Ovary (tissue), 9 donors: Measurements from ENCODE around the gene ZNF513. TPM values are rescaled to one million over a fixed set of nuclear protein-coding genes. Genes with fewer than 3 reads are reported as not detected.

ENCODE experiments used
- DNase-seq, 5 donors: peaks; one replicate each; pipeline ENCODE4 v3.0.0-alpha.2; 2019 to 2020
- H3K27ac ChIP-seq, 2 donors: fragments of 200-600 bp; one replicate each; pipeline versions ENCODE4 v1.5.1 to v1.8.0; 2019 to 2022
- H3K27me3 ChIP-seq: fragments of 200-600 bp; one replicate; pipeline ENCODE4 v1.8.0; 2022
- H3K36me3 ChIP-seq: fragments of 200-600 bp; sonication (generic); one replicate; pipeline ENCODE4 v1.5.1; 2019
- H3K4me1 ChIP-seq: one replicate; pipeline ENCODE4 v1.8.1; 2013; ENCODE audit warnings: mild to moderate bottlenecking, moderate library complexity; ENCODE audit not compliant: insufficient read depth
- H3K4me3 ChIP-seq: fragments of 200-600 bp; sonication (generic); one replicate; pipeline ENCODE4 v1.5.1; 2017
- H3K9me3 ChIP-seq, 2 donors: fragments of 200-600 bp in 1 of 2; sonication (generic) in 1 of 2; one replicate each; pipeline versions ENCODE4 v1.5.1 to v1.8.1; 2013 to 2019; ENCODE audit warnings: mild to moderate bottlenecking in 1 of 2, moderate library complexity in 1 of 2
- EP300 ChIP-seq: sonication (generic); formaldehyde crosslinking; IDR thresholded peaks from one replicate; pipeline ENCODE4 v1.6.1; 2017; ENCODE audit warnings: antibody characterized with exemption
- POLR2A ChIP-seq: fragments of 450-650 bp; IDR thresholded peaks from one replicate; pipeline ENCODE4 v1.6.1; 2017; ENCODE audit warnings: antibody characterized with exemption, mild to moderate bottlenecking, moderate library complexity
- WGBS, 3 donors: extraction: QIAGEN DNeasy Blood & Tissue Kit in 1 of 3; methylation state at CpG; one replicate each; pipeline versions ENCODE4 v1.1.5 to v1.1.7; 2013 to 2017; 5-methylcytosine and 5-hydroxymethylcytosine counted together
- intact Hi-C, 4 donors: fragments of 100-400 bp; cut with DNase I; formaldehyde crosslinking; loops; one replicate each; pipeline versions ENCODE4 v1.11.0 to v1.15.1; 2022 to 2023
- polyA plus RNA-seq, 2 donors: library from polyadenylated mRNA; stranded (reverse); fragments of 200-250 nt in 1 of 2; fragments of 350-450 nt in 1 of 2; fragmentation: Illumina TruSeq in 1 of 2; extraction: RNeasy Lipid Tissue Mini Kit (QIAGEN cat#74804) in 1 of 2; gene quantifications; one replicate each; pipeline ENCODE4 v1.2.3, GENCODE V29; 2013 to 2014
- total RNA-seq, 7 donors: library from RNA; depleted of rRNA in 2 of 7; stranded (reverse); fragments of >200 nt in 2 of 7; fragmentation: NEBNext Ultra II Directional in 3 of 7; extraction: Animal tissue kit (Norgen Biotek cat#: 25700) in 3 of 7; gene quantifications; one replicate each; pipeline versions ENCODE4 v1.1.0 to v1.2.4, GENCODE V29; 2016 to 2023
- TF ChIP-seq, protein P1 (sequence below), 3 donors: fragments of 450-650 bp in 2 of 3; fragments of 200-600 bp in 1 of 3; IDR thresholded peaks; one replicate each; pipeline versions ENCODE4 v1.5.1 to v1.8.0; 2016 to 2022; ENCODE audit warnings: antibody characterized with exemption in 3 of 3, mild to moderate bottlenecking in 1 of 3
- donor health status: DM: no; HTN: no; CAD: no; lungs with moderate emphysema.
- donor health status: DM: no; HTN: no; CAD: no.
- donor health status: Bipolar disorder and iron deficiency.
- donor health status: DM: yes; HTN: yes; CAD: no.
- donor health status: DM: no; HTN: no; CAD: no.
- donor health status: DM: yes; HTN: yes; CAD: no.

The ZNF513 gene
- total and polyA plus RNA-seq, 9 donors, result 3.4 to 24.1 (median 11.0) TPM

DNA sequence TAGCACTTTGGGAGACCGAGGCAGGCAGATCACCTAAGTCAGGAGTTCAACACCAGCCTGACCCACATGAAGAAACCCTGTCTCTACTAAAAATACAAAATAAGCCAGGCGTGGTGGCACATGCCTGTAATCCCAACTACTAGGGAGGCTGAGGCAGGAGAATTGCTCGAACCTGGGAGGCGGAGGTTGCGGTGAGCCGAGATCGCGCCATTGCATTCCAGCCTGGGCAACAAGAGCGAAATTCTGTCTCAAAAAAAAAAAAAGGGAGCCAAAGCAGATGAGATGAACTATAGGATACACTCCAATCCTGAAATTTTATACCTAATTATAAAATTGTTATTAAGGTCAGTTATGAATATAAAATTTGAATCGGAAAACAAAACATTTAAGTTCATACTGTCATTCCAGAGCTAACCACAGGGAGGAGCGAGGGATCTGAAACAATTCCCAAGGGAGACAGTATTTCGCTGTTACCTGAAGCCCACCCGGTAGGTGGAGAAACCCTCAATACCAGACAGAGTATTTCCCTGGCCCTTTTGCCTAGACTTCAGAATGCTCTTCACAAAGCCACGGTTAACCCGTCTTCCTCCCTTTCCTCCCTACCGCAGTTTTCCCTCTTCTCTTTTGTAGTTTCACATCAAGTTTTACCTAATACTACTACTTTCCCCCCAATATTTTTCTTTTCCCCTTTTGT is 27.4 kb upstream of the ZNF513 start:
- Histone ChIP-seq H3K36me3 (no peaks in the 10 kb centered on the region), H3K4me3 (peak overlapping the region; percentile 87), H3K27me3 (no peaks in the 10 kb centered on the region), H3K4me1 (peaks cover 5% of the 10 kb centered on the region), H3K9me3 (no peaks in the 10 kb centered on the region), H3K27ac (no peak overlapping the region)
- TF ChIP-seq POLR2A, result no peak
- TF ChIP-seq, protein P1, sequence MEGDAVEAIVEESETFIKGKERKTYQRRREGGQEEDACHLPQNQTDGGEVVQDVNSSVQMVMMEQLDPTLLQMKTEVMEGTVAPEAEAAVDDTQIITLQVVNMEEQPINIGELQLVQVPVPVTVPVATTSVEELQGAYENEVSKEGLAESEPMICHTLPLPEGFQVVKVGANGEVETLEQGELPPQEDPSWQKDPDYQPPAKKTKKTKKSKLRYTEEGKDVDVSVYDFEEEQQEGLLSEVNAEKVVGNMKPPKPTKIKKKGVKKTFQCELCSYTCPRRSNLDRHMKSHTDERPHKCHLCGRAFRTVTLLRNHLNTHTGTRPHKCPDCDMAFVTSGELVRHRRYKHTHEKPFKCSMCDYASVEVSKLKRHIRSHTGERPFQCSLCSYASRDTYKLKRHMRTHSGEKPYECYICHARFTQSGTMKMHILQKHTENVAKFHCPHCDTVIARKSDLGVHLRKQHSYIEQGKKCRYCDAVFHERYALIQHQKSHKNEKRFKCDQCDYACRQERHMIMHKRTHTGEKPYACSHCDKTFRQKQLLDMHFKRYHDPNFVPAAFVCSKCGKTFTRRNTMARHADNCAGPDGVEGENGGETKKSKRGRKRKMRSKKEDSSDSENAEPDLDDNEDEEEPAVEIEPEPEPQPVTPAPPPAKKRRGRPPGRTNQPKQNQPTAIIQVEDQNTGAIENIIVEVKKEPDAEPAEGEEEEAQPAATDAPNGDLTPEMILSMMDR (IDR thresholded peaks at IDR 0.05), result no peak
- WGBS, 3 donors, result 47 to 49% (median 48%) methylated on average over 16 of the region's 16 CpGs
- DNase-seq, result no peak
- intact Hi-C loops, result no loop called here

DNA sequence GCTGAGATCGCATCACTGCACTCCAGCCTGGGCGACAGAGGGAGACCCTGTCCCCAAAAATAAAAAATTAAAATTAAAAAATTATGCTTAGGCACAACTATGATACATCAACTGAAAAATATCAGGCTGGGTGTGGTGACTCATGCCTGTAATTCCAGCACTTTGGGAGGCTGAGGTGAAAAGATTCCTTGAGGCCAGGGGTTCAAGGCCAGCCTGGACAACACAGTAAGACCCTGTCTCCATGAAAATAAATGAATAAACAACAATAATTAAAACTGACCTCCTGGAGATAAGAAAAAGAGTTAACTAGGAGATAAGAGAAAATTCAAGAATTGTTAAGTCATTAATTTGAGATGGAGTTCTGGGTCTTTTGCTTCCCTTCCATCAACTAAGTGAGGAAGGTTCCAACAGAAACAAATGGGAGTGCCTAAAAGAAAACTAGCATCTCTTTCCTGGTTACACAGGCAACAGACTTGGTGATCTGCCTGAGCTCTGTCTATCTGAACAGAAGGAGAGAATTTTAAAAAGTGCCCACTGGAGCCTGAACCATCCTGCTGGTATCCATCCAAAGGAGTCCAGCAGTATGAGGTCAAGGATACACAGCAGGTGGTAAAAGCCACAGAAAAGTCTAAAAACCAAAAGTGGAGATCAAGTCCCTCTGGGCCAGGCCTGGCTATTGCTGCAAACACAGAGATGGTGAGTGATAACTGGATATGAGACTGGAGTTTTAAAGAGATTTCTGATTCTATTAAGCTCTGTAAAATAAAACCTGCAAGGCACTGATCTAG is 20.0 kb upstream of the ZNF513 start:
- H3K27me3 ChIP-seq, result no peaks in the 10 kb centered on the region
- H3K27ac ChIP-seq, result no peak overlapping the region
- 91 to 96% (median 94%) methylated on average over 2 of the region's 2 CpGs for WGBS, 3 donors
- DNase-seq, result no peak
- H3K4me1 ChIP-seq, result no peaks in the 10 kb centered on the region
- no peaks in the 10 kb centered on the region for H3K36me3 ChIP-seq
- H3K4me3 ChIP-seq, result no peak overlapping the region
- intact Hi-C loops, result no loop called here
- no peak for TF ChIP-seq POLR2A
- no peak for TF ChIP-seq EP300
- TF ChIP-seq, protein P1 (IDR thresholded peaks at IDR 0.05), result no peak
- H3K9me3 ChIP-seq, result no peaks in the 10 kb centered on the region

DNA sequence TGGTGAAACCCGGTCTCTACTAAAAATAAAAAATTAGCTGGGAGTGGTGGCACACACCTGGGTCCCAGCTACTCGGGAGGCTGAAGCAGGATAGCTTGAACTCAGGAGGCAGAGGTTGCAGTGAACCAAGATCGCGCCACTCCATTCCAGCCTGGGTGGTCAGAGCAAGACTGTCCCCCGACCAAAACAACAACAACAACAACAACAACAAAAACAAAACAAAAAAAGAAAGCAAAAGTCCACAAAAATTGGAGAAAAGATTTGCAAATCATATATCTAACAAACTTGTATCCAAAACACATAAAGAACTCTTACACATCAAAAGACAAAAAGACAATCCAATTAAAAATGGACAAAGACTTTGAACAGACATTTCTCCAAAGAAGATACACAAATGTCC is 18.4 kb upstream of the ZNF513 start:
- H3K4me1 ChIP-seq, result no peaks in the 10 kb centered on the region
- H3K36me3 ChIP-seq, result no peaks in the 10 kb centered on the region
- WGBS, 3 donors, result 90 to 92% (median 92%) methylated on average over 5 of the region's 5 CpGs
- H3K27me3 ChIP-seq, result no peaks in the 10 kb centered on the region
- DNase-seq, result no peak
- H3K4me3 ChIP-seq, result no peak overlapping the region
- intact Hi-C loops, result no loop called here
- H3K9me3 ChIP-seq, result no peaks in the 10 kb centered on the region
- TF ChIP-seq, protein P1 (IDR thresholded peaks at IDR 0.05), result no peak
- TF ChIP-seq EP300, result no peak
- no peak for TF ChIP-seq POLR2A
- H3K27ac ChIP-seq, result no peak overlapping the region

DNA sequence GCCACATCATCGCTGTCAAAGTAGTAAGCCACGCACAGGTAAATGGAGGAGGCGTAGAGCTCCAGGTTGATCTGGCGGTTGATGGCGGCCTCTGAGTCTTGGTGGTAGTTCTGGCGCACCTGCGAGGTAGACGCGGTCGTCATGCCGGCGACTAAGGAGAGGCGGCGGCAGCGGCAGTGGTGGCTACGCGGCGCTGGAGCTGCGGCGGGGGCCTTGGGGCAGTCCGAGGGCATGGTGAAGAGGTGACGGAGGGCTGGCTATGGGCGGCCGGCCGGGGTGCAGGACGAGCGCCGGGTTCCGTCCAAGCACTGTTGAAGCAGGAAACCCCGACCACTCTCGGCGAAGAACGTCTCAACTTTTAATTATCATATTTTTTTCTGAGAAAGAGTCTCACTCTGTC is 12.7 kb upstream of the ZNF513 start:
- Histone ChIP-seq H3K27ac (no peak overlapping the region), H3K9me3 (no peaks in the 10 kb centered on the region), H3K27me3 (no peaks in the 10 kb centered on the region), H3K4me1 (no peaks in the 10 kb centered on the region), H3K4me3 (no peak overlapping the region), H3K36me3 (no peaks in the 10 kb centered on the region)
- TF ChIP-seq, protein P1 (IDR thresholded peaks at IDR 0.05), result no peak
- TF ChIP-seq EP300 (no peak), POLR2A (no peak)
- intact Hi-C loops, result no loop called here
- DNase-seq, result no peak
- 97 to 98% (median 97%) methylated on average over 33 of the region's 33 CpGs for WGBS, 3 donors
